Left ventricle myocardium inferior (tissue), 1 donor: ENCODE measurements around the gene ZKSCAN4. TPM values are rescaled to one million over a fixed set of nuclear protein-coding genes. Genes with fewer than 3 reads are reported as not detected.

ENCODE experiments used
- DNase-seq: peaks from one replicate; pipeline ENCODE4 v3.0.0-alpha.2; 2020
- H3K27ac ChIP-seq: fragments of 200-600 bp; replicated peaks from 2 replicates; pipeline ENCODE4 v1.8.0; 2021
- H3K27me3 ChIP-seq: fragments of 200-600 bp; 2 replicates; pipeline ENCODE4 v1.8.0; 2021; ENCODE audit warnings: low read depth
- H3K36me3 ChIP-seq: fragments of 200-600 bp; 2 replicates; pipeline ENCODE4 v1.8.0; 2021
- H3K4me1 ChIP-seq: fragments of 200-600 bp; 2 replicates; pipeline ENCODE4 v1.8.0; 2021
- H3K4me3 ChIP-seq: fragments of 200-600 bp; 2 replicates; pipeline ENCODE4 v1.8.0; 2021; ENCODE audit warnings: mild to moderate bottlenecking, moderate library complexity
- H3K9me3 ChIP-seq: fragments of 200-600 bp; replicated peaks from 2 replicates; pipeline ENCODE4 v1.8.0; 2021
- CTCF ChIP-seq: fragments of 200-600 bp; IDR thresholded peaks from 2 replicates; pipeline ENCODE4 v1.8.0; 2021; ENCODE audit warnings: antibody characterized with exemption, mild to moderate bottlenecking, borderline replicate concordance
- intact Hi-C: fragments of 100-400 bp; cut with micrococcal nuclease; formaldehyde crosslinking; loops from one replicate; pipeline ENCODE4 v1.11.0; 2022
- total RNA-seq: library from RNA; stranded (reverse); fragmentation: NEBNext Ultra II Directional; extraction: Animal tissue kit (Norgen Biotek cat#: 25700); gene quantifications from one replicate; pipeline ENCODE4 v1.2.1, GENCODE V29; 2021
- donor health status: DM: no; HTN: yes; CAD: no; lungs with severe emphysema.

Gene ZKSCAN4
- total RNA-seq, 1 donor from 2014 or later: 3.1 TPM

- H3K27me3 ChIP-seq: no peaks in the 10 kb centered on the region
- H3K27ac ChIP-seq: peak within 1 kb of the TSS; percentile 54
- H3K4me3 ChIP-seq: peak within 1 kb of the TSS; percentile 70
- H3K36me3 ChIP-seq: no peaks in the 10 kb centered on the region
- H3K4me1 ChIP-seq: peaks cover 15% of the 10 kb centered on the region
- H3K9me3 ChIP-seq: peaks cover 24% of the 10 kb centered on the region
- intact Hi-C loops: loop anchor here (10.0 kb wide), 1 partner anchor 114 kb away; the partner anchor contains the start of gene ZKSCAN8
- TF ChIP-seq CTCF: no peak
- DNase-seq: peak; percentile 88
Measured at GRCh38 chr6:28258877-28259777, 7.1 kb upstream of the ZKSCAN4 start, which contains the start of gene NKAPL. NKAPL (plus strand) TSS chr6:28259297; CDS start chr6:28259372, 75 bp downstream.

- H3K27me3 ChIP-seq: no peaks in the 10 kb centered on the region
- no peak for DNase-seq
- no peaks in the 10 kb centered on the region for H3K36me3 ChIP-seq
- H3K9me3 ChIP-seq: peaks cover 24% of the 10 kb centered on the region
- no peak overlapping the region for H3K4me3 ChIP-seq
- H3K27ac ChIP-seq: no peak overlapping the region
- H3K4me1 ChIP-seq: peaks cover 23% of the 10 kb centered on the region
- intact Hi-C loops: loop anchor here (10.0 kb wide), 1 partner anchor 112 kb away; the partner anchor contains the start of gene ZKSCAN8
- no peak for TF ChIP-seq CTCF
Measured at GRCh38 chr6:28257042-28257441, 5.0 kb upstream of the ZKSCAN4 start.

GRCh38 chr6:28254121-28254519, 2.1 kb upstream of the ZKSCAN4 start:
- Histone ChIP-seq H3K4me1 (peaks cover 39% of the 10 kb centered on the region), H3K4me3 (no peak overlapping the region), H3K27me3 (no peaks in the 10 kb centered on the region), H3K36me3 (peaks cover 3% of the 10 kb centered on the region), H3K27ac (no peak overlapping the region), H3K9me3 (peaks cover under 1% of the 10 kb centered on the region)
- no peak for DNase-seq
- intact Hi-C loops: loop anchor here (10.0 kb wide), 1 partner anchor 109 kb away; the partner anchor contains the start of gene ZKSCAN8
- no peak for TF ChIP-seq CTCF

- H3K27me3 ChIP-seq: no peaks in the 10 kb centered on the region
- H3K27ac ChIP-seq: peak overlapping the region; percentile 62
- H3K4me3 ChIP-seq: peak overlapping the region; percentile 89
- TF ChIP-seq CTCF: no peak
- intact Hi-C loops: loop anchor here (10.0 kb wide), 1 partner anchor 107 kb away; the partner anchor contains the start of gene ZKSCAN8
- no peaks in the 10 kb centered on the region for H3K9me3 ChIP-seq
- DNase-seq: no peak
- H3K4me1 ChIP-seq: peaks cover 40% of the 10 kb centered on the region
- H3K36me3 ChIP-seq: peaks cover 26% of the 10 kb centered on the region
Measured at GRCh38 chr6:28251661-28252008, 434 bp downstream of the ZKSCAN4 start.

- H3K9me3 ChIP-seq: no peaks in the 10 kb centered on the region
- H3K4me1 ChIP-seq: peaks cover 40% of the 10 kb centered on the region
- H3K4me3 ChIP-seq: peak overlapping the region; percentile 89
- no peak for TF ChIP-seq CTCF
- intact Hi-C loops: loop anchor here (10.0 kb wide), 1 partner anchor 106 kb away; the partner anchor contains the start of gene ZKSCAN8
- H3K27me3 ChIP-seq: no peaks in the 10 kb centered on the region
- peaks cover 35% of the 10 kb centered on the region for H3K36me3 ChIP-seq
- no peak overlapping the region for H3K27ac ChIP-seq
- DNase-seq: no peak
Measured at GRCh38 chr6:28250747-28251146, 1.3 kb downstream of the ZKSCAN4 start.
